K562 (cell line): ENCODE results near the gene C3. TPM values are rescaled to one million over a fixed set of nuclear protein-coding genes. Genes with fewer than 3 reads are reported as not detected.

ENCODE experiments used
- CBX5 ChIP-seq: IDR thresholded peaks from 2 replicates; pipeline ENCODE4 v1.6.1; 2014; ENCODE audit warnings: low read depth, borderline replicate concordance
- JUNB ChIP-seq: fragments of 450-650 bp; formaldehyde crosslinking; conservative IDR thresholded peaks from 2 replicates; pipeline ENCODE4 v1.4.0; 2020; ENCODE audit warnings: mild to moderate bottlenecking
- LCOR ChIP-seq: sonication (generic); formaldehyde crosslinking; IDR thresholded peaks from 2 replicates; pipeline ENCODE4 v1.8.0; 2022; ENCODE audit warnings: mild to moderate bottlenecking, missing genetic modification reagents
- MNT ChIP-seq, 2 experiments: fragments of 450-650 bp; conservative IDR thresholded peaks; 2 replicates each; pipeline ENCODE4 v1.6.1; 2017; ENCODE audit warnings: mild to moderate bottlenecking in 2 of 2, moderate library complexity in 2 of 2
- NONO ChIP-seq, 2 experiments: fragments of 200-400 bp in 1 of 2; fragments of 450-650 bp in 1 of 2; formaldehyde crosslinking in 1 of 2; IDR thresholded peaks; 2 replicates each; pipeline ENCODE4 v1.6.1; 2017; ENCODE audit warnings: low read depth in 2 of 2, mild to moderate bottlenecking in 2 of 2, moderate library complexity in 2 of 2, low read length in 1 of 2
- SMAD2 ChIP-seq: fragments of 150-350 bp; IDR thresholded peaks from 2 replicates; pipeline ENCODE4 v1.6.1; 2014; ENCODE audit warnings: low read depth, mild to moderate bottlenecking, low read length
- SMARCE1 ChIP-seq: fragments of 450-650 bp; IDR thresholded peaks from 2 replicates; pipeline ENCODE4 v1.7.1; 2016; ENCODE audit warnings: mild to moderate bottlenecking
- SREBF1 ChIP-seq: fragments of 150-350 bp; IDR thresholded peaks from 2 replicates; pipeline ENCODE4 v1.6.1; 2014; ENCODE audit warnings: antibody characterized with exemption, low read depth, low read length, borderline replicate concordance
- TCF3 ChIP-seq: sonication (generic); formaldehyde crosslinking; IDR thresholded peaks from 2 replicates; pipeline ENCODE4 v1.4.0; 2020; ENCODE audit warnings: mild to moderate bottlenecking, missing genetic modification reagents
- TSC22D4 ChIP-seq: fragments of 450-650 bp; IDR thresholded peaks from 2 replicates; pipeline ENCODE4 v1.6.1; 2016; ENCODE audit warnings: missing genetic modification characterization, missing biosample characterization, control low read depth
- ZBTB33 ChIP-seq: sonication (generic); formaldehyde crosslinking; IDR thresholded peaks from 2 replicates; pipeline ENCODE4 v1.8.1; 2023; ENCODE audit warnings: mild to moderate bottlenecking, missing genetic modification reagents
- ZNF589 ChIP-seq: fragments of 200-800 bp; sonication (Bioruptor generic); IDR thresholded peaks from 2 replicates; pipeline ENCODE4 v1.6.1; 2016; ENCODE audit warnings: low read depth, missing genetic modification characterization, missing compliant biosample characterization
- polyA plus RNA-seq, 8 experiments: library from polyadenylated mRNA; depleted of rRNA in 4 of 8; stranded (reverse) in 5 of 8; unstranded in 3 of 8; fragments of >200 nt; fragmentation: Nextera tagmentation in 2 of 8; fragmentation: Illumina TruSeq in 1 of 8; extraction: Ambion mirVana in 2 of 8; extraction: Trizol in 1 of 8; gene quantifications; 2 replicates each; pipeline versions ENCODE4 v1.2.1 to v1.2.3, GENCODE V29; 2011 to 2014; ENCODE audit warnings: inconsistent platforms in 1 of 8, missing spikeins in 1 of 8
- total RNA-seq, 7 experiments: library from RNA; depleted of rRNA in 6 of 7; stranded (reverse); fragments of >200 nt in 6 of 7; fragmentation: Illumina TruSeq in 2 of 7; extraction: Trizol in 2 of 7; gene quantifications; 2 replicates each; pipeline versions ENCODE4 v1.2.1 to v1.2.3, GENCODE V29; 2011 to 2021; ENCODE audit warnings: low replicate concordance in 1 of 7
- TF ChIP-seq, protein P1 (sequence below): sonication (generic); formaldehyde crosslinking; IDR thresholded peaks from 2 replicates; pipeline ENCODE4 v1.8.0; 2022; ENCODE audit warnings: missing genetic modification reagents, mild to moderate bottlenecking, borderline replicate concordance

The C3 gene
- total and polyA plus RNA-seq, 9 of the 15 experiments (the other 6 are each of a cell fraction or from before 2014, with no cell fraction given): 0.59 to 10.6 (median 2.2) TPM

GRCh38 chr19:6682607-6683128, 37.8 kb downstream of the C3 start (continued):
- TF ChIP-seq ZBTB33 (CRISPR knock-in tag) (peak; percentile 63), SREBF1 (no peak), ZNF589 (CRISPR knock-in tag) (no peak), SMAD2 (no peak), CBX5 (no peak), LCOR (CRISPR knock-in tag) (peak; percentile 51; the same call in 1 of the 2 replicates), MNT (conservative IDR thresholded peaks at IDR 0.05) (peak in 1 of 2 experiments; percentile 58; a peak in 1 of 4 replicates), TSC22D4 (no peak), JUNB (no peak), NONO (IDR thresholded peaks at IDR 0.05; ENCODE audit: low read depth in 2 of 2, low read length in 1 of 2) (peak in 1 of 2 experiments; percentile 21; a peak in 1 of 4 replicates), TCF3 (CRISPR knock-in tag) (peak; percentile 98), SMARCE1 (peak; percentile 83)
- TF ChIP-seq, protein P1, sequence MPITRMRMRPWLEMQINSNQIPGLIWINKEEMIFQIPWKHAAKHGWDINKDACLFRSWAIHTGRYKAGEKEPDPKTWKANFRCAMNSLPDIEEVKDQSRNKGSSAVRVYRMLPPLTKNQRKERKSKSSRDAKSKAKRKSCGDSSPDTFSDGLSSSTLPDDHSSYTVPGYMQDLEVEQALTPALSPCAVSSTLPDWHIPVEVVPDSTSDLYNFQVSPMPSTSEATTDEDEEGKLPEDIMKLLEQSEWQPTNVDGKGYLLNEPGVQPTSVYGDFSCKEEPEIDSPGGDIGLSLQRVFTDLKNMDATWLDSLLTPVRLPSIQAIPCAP (CRISPR knock-in tag): no peak
- TF ChIP-seq, all 486 proteins: peak for 73
